GM21717 (cell line): ENCODE results near the gene FAM50B.

Experiments
- ATAC-seq: cut with Tn5 transposase; IDR thresholded peaks from one replicate; pipeline ENCODE4 v1.9.1; 2021; ENCODE audit warnings: mild to moderate bottlenecking, moderate library complexity; ENCODE audit not compliant: unreplicated experiment

FAM50B gene

GRCh38 chr6:3848925-3849605 is at the start of gene FAM50B:
Gene FAM50B (plus strand): TSS chr6:3849373. CDS start chr6:3849812, 439 bp downstream.
- ATAC-seq: peak; percentile 92

GRCh38 chr6:3799719-3800118 is 49.5 kb upstream of the FAM50B start:
- no peak for ATAC-seq

DNA sequence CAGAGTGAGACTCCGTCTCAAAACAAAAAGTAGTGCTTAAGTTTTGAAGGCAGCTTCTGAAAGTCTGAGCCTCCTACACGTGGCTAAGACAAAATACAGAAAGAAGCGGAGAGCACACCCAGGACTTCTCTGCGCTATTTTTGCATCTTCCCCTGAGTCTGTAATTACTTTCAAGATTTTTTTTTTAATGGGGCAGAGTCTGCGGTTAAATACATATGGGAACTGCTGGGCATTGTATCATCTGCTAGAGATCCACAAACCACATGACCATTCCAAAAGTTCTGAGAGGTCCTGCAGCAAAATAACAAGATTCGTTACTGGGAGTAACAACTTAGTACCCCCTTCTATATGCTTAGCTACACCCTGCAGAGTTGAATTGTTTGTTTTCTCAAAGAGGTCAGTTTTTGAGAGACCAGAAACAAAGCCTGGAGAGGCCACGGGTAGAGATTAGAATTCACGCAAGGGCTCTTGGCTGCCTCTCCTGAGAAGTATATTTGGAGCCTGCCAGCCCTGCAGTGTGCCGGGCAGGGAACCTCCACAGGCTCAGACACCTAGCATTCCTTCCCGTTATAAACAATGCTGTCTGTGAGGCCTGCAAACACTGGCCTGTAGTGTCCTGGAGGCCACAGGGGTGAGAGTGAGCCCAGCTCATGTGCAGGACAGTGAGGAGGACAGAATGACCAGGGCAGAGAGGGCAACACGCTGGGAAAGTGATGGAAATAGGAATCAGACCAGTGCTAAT is 48.2 kb upstream of the FAM50B start:
- no peak for ATAC-seq

GRCh38 chr6:3801960-3802359 is 47.2 kb upstream of the FAM50B start:
- ATAC-seq: peak; percentile 39

DNA sequence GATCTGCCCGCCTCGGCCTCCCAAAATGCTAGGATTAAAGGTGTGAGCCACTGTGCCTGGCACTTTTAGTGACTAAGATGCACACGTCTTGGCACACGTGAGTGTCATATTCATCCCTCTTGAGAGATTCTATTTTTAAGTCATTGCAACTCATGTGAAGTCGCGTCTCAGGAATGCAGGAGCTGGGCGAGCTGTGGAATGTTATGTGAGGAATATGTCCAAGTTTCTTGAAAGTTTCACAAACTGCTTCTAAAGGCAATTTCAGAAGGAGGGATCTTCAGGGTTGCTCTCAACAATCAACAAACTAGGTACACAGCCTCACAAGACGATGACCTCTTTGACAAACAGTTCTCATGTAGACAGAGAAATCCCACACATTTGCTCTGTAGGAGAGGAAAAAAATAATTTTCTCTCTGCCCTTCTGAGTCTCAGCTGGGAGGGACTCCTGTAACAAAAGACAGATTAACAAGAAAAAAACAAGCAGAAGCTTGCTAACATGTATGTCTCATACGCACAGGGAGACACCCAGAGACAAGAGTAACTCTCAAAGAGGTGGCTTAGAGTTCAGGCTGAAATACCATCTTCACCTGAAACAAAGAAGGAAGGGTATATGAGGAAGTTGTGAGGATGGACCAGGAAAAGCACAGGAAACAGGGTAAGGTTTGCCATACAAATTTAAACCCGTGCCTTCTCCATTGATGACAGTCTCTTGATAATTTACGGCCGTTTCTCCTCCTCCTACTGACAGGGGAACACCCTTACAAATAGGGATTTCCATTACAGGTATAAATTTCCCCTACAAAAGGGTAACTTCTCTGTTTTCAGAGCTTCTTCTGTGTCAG is 45.3 kb upstream of the FAM50B start:
- no peak for ATAC-seq

DNA sequence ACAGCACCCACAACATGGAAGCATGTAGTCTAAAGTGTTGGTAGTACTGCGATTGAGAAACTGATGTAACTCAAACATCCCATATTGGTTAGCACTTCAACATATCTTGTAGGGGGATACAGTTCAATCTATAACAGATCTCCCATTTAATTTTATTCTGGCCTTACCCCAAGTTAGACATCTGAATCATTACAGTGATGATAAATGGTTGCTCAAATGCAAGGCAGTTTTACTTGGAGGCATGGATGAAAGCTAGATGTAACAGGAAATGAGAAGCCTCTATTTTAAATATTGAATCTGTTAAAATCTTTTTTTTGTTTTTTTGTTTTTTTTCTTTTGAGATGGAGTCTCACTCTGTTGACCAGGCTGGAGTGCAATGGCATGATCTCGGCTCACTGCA is 44.2 kb upstream of the FAM50B start:
- no peak for ATAC-seq

DNA sequence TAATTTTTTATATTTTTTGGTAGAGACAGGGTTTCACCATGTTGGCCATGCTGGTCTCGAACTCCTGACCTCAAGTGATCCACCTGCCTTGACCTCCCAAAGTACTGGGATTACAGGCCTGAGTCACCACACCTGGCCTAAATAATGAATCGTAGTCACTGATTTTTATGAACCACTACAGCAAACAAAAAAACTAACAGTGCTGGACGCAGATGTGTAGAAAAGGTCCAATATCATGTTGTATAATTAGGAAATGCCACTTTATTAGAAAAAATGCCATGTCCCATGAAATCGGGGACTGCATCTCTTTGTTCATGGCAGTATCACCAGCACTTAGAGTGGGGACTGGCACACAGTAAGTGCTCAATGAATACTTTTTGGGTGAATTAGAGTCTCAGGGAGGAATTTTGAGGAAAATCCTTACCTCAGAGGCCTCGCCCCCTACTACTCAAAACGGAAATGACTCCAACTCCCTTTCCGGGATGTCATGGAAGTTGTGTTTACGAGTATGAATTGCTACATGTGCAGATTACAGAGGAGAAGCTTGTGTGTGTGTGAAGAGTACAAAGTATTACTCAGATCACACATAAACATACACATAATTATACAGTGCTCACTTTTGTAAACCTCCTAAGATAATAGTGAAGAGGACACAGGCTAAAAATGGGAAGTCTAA is 43.6 kb upstream of the FAM50B start:
- ATAC-seq: no peak

GRCh38 chr6:3806169-3806922 is 42.8 kb upstream of the FAM50B start:
- no peak for ATAC-seq

DNA sequence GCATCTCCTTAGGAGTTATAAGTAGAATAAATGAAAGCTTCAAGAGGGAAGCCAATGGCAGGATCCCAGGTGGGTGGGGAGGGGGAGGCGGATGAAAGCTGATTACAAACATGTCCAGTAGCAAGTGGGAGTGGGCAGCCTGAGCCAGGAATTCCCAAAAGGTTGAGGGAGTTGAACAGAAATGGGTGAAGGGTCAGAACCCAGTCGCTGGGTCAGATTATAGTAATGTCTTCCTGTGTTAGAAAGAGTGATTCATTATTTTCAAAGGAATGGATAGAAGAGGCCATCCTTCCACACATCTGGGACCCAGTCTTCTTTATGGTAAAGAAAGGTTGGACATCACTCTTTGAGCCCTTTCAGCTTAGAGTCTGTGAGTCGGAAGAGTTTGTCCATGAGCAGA is 41.0 kb upstream of the FAM50B start:
- ATAC-seq: no peak

- ATAC-seq: no peak
These were observed 40.2 kb upstream of the FAM50B start for GRCh38 chr6:3808759-3809514.

- ATAC-seq: no peak
These were observed 39.7 kb upstream of the FAM50B start for GRCh38 chr6:3809515-3809891.

DNA sequence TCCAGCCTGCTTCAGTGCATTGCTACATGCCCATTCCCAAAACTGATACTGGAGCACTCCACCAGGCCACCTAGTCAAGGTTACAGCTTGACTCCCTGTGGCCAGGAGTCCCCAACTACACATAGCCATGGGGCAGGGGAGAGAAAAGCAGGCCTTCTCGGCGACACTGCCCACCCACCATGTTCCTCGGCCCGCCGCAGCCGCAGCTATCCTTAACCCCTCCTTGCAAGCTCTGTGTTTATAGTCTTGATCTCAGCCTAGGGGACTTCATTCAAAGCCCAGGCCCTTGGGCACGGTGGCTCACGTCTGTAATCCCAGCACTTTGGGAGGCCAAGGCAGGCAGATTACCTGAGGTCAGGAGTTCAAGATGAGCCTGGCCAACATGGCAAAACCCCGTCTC is 39.2 kb upstream of the FAM50B start:
- ATAC-seq: no peak

DNA sequence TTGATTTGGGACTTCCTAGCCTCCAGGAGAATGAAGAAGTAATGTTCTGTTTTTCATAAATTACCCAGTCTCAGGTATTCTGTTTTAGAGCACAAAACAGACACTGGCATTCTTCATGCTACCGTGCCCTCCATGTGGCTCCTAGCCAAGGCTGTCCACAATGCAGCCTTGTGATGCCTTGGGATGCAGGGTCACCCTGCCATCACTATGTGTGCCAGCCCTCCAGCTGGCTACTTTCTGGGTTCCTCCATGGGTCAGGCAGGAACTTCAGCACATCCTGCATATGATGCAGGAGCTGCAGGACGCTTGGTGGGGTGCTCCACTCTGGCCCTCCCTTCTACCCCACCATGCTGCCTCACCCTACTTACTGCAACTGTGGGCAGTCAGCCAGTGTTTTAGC is 38.0 kb upstream of the FAM50B start:
- no peak for ATAC-seq

DNA sequence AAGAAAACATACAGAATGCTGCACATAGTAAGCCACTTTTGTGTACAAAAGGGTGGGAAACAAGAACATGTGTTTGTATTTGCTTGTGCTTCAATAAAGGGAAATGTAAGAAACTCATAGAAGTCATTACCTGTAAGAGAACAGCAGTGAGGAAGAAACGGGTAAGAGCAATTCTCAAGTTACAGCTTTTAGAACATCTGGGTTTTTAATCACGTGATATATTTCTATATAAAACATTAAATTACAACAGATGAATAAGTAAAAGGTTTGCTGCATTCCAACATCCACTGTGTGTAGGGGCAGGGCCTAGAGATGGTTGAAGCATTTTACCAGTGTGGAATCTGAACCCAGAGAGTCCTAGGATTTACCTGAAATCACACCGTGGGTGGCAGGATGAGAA is 36.6 kb upstream of the FAM50B start:
- no peak for ATAC-seq

- peak; percentile 80 for ATAC-seq
These were observed 35.9 kb upstream of the FAM50B start for GRCh38 chr6:3813150-3813780.

- ATAC-seq: no peak
These were observed 35.3 kb upstream of the FAM50B start for GRCh38 chr6:3813918-3814317.

- ATAC-seq: no peak
These were observed 34.6 kb upstream of the FAM50B start for GRCh38 chr6:3814539-3814938.

- no peak for ATAC-seq
These were observed 32.9 kb upstream of the FAM50B start for GRCh38 chr6:3816251-3816650.
